GM19395 (cell line): Measurements from ENCODE around the gene ERVV-1.
"Not testable (repeated sequence)": the region's sequence is repeated elsewhere in the genome, so short reads cannot be mapped to it uniquely, and the experiment has no call there.

Experiments
- ATAC-seq: cut with Tn5 transposase; IDR thresholded peaks from one replicate; pipeline ENCODE4 v1.9.1; 2021; ENCODE audit warnings: mild to moderate bottlenecking, moderate library complexity; ENCODE audit not compliant: unreplicated experiment

ERVV-1 gene

GRCh38 chr19:53013621-53014020 is at the start of gene ERVV-1:
TSS of gene ERVV-1 (plus strand) at chr19:53013921. CDS start at chr19:53014091, 170 bp downstream.
- no peak for ATAC-seq

DNA sequence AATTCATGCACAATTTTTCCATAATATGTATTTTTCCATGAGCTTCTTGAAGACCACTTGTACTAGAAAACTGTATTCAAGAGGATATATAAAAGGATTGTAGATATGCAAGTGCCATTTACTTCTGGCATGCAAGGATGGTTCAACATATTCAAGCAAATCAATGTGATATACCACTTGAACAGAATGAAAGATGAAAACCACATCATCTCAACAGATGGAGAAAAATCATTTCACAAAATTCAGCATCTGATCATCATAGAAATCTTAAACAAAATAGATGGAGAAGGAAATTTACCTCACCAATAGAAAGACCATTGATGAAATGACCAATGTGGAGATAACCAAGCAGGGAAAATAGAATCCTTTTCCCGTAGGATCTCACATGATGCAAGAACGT is 45.9 kb upstream of the ERVV-1 start:
- no peak for ATAC-seq

- ATAC-seq: no peak
Observed at GRCh38 chr19:52981329-52981728, 32.4 kb upstream of the ERVV-1 start.

GRCh38 chr19:52983167-52983566 is 30.6 kb upstream of the ERVV-1 start:
- ATAC-seq: not testable (repeated sequence)

GRCh38 chr19:52987221-52987620 is 26.5 kb upstream of the ERVV-1 start:
- no peak for ATAC-seq

- ATAC-seq: no peak
Observed at GRCh38 chr19:52988506-52988905, 25.2 kb upstream of the ERVV-1 start.

DNA sequence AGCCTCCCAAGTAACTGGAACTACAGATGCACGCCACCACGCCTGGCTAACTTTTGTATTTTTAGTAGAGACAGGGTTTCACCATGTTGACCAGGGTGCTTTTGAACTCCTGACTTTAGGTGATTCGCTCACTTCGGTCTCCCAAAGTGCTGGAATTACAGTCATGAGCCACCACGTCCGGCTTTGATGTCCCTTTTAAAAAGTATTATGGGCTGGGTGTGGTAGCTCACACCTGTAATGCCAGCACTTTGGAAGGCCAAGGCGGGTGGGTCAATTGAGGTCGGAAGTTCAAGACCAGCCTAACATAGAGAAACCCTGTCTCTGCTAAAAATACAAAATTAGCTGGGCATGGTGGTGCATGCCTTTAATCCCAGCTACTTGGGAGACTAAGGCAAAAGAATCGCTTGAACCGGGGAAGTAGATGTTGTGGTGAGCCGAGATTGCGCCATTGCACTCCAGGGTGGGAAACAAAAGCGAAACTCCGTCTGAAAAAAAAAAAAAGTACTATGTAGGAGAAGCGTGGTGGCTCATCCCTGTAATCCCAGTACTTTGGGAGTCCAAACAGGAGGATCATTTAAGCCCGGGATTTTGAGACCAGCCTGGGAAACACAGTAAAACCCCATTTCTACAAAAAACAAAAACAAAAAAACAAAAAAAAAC is 22.8 kb upstream of the ERVV-1 start:
- no peak for ATAC-seq

GRCh38 chr19:52991484-52991883 is 22.2 kb upstream of the ERVV-1 start:
- no peak for ATAC-seq

DNA sequence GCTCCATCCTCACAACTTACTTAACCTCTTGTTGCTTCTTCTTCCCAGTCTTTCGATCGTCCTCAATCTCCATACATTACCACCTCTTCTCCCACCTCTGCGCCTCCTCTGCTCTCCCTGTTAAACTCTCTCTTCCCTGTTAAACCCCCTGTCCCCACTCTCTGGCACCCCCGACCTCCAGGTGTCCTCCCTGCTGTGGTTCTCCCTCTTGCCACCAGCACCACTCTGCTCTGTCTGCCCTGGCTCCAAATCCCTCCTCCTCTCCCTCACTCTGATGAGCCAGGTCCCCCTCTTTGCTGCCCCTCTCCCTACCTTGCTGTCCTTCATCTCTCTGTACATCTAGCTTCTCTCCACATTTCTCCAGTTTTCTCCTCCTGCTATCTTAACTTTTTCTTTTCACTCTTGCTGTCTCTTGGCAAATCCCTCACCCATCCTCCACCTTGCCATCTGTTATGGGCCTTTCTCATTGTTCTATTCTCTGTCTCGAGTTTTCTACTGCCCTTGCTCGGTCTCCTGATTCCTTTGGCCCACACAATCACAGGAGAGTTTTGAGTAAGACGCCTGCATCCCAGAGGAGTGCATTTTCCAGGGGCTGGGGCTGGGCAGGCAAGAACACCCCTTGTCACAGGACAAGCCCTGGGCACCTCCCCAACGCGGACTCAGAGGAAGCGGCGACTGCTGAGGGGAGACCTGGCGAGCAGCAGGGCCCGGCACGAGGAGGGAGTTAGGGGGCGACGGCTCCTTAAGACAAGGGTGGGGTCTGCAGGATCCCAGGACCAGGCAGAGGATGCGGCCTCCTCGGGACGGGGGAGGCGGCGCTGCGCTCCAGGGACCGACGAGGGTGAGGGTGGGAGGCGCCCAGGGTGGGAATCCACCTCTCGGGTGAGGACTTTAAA is 21.4 kb upstream of the ERVV-1 start:
- ATAC-seq: no peak

DNA sequence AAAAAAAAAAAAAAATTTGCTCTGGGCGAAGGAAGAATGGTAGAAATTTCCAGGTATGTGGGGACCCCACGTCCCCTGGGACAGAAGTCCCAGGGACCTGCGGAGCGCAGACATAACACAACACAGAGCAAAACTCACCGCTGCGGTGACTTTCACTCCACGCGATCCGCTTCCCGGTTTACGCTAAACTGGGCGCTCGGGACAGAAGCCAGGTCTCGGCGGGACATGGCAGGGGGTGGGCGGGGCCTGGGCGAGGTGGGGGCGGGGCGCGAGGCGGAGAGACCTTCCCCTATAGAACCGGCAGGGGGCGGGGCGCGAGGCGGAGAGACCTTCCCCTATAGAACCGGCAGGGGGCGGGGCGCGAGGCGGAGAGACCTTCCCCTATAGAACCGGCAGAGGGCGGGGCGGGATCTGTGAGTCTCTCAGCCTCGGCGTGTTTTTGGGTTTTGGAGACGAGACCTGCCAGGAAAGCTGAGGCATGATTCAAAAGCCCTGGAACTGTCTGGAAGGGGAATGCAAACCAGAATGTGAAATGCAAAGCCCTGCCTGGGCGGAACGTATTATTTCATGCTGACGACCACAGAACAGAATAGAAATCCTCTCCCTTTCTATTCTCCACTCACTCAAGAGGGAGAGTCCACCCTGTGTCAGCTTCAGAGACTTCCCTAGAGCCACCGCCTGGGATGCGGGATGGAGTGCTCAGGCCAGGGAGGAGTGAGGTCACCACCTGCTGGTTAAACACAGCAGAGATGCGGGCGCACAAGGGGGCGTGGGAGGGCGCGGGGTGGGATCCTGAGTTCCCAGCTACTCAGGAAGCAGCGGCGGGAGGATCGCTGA is 20.2 kb upstream of the ERVV-1 start:
- no peak for ATAC-seq

DNA sequence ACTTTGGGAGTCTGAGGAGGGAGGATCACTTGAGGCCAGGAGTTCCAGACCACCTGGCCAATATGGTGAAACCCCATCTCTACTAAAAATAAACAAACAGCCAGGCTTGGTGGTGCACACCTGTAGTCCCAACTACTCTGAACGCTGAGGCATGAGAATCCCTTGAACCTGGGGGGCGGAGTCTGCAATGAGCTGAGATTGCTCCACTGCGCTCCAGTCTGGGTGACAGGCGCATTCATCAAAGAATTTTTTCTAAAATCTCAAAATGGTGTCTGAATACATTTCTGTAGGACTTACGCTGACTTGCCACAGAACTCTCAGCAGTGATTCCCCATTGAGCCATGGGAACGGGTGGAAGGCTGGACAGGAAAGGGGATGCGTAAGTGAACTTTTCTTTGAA is 18.0 kb upstream of the ERVV-1 start:
- ATAC-seq: no peak

GRCh38 chr19:52997975-52998374 is 15.7 kb upstream of the ERVV-1 start:
- no peak for ATAC-seq

DNA sequence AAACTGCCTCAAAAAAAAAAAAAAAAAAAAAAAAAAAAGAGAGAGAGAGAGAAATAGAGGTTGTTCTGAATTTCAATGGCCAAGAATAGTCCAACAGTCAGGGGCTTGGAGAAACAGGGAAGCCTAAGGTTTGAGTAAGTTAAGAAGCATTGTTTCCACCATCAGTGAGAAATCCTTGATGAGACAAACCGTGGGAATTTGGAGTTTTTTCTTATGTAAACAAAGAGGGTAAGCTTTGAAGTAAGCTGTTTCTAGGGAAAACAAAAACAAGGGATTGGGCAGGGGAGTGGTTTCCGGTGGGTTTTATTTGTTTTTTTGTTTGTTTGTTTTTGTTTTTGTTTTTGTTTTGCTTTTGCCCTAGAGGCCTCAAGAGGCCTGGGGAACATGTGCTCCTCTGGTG is 11.2 kb upstream of the ERVV-1 start:
- no peak for ATAC-seq

DNA sequence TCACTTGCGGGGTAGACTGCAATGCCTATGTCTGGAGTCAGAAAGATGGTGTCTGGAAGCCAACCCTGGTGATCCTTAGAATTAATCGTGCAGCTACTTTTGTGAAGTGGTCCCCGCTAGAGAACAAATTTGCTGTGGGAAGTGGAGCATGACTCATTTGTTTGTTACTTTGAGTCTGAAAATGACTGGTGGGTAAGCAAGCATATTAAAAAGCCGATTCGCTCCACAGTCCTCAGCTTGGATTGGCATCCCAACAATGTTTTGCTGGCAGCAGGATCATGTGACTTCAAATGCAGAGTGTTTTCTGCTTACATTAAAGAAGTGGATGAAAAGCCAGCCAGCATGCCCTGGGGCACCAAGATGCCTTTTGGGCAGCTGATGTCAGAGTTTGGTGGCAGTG is 9.5 kb upstream of the ERVV-1 start:
- no peak for ATAC-seq

DNA sequence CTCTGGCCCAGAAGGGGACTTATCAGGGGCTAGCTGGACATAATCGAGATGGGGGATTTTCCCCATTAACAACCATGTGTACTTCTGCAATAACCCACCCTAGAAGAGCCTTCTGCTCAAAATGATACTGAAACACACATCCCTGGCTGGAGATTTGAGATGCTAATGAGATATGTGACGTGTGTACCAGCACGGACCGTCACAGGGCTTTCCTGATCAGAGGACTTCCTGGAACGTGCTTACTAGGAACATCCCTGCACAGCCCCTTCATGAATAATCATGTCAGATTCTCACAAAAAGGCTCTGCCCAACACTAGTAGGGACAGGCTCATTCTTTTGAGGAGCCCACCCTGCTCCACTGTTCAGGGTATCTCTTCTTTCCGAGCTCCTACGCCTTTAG is 6.5 kb upstream of the ERVV-1 start:
- ATAC-seq: no peak

DNA sequence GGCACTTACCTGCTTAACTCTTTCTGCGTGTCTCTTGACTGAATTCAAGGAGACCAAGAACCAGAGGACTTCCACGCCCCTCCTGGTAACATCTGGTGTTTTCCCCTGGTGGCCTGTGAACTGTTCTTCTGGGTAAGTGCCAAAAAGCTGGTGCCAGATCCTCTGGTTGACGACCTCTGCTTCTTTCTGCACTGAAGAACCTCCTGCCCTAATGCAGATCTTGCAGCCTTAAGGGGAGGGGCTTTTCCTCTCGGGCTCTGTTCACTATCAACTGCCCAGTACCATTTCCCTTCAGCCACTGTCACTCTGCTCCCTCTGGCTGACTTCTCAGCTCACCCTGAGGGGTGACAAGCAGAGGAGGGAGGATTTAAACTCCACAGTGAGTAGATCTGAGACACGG is 6.1 kb upstream of the ERVV-1 start:
- no peak for ATAC-seq

DNA sequence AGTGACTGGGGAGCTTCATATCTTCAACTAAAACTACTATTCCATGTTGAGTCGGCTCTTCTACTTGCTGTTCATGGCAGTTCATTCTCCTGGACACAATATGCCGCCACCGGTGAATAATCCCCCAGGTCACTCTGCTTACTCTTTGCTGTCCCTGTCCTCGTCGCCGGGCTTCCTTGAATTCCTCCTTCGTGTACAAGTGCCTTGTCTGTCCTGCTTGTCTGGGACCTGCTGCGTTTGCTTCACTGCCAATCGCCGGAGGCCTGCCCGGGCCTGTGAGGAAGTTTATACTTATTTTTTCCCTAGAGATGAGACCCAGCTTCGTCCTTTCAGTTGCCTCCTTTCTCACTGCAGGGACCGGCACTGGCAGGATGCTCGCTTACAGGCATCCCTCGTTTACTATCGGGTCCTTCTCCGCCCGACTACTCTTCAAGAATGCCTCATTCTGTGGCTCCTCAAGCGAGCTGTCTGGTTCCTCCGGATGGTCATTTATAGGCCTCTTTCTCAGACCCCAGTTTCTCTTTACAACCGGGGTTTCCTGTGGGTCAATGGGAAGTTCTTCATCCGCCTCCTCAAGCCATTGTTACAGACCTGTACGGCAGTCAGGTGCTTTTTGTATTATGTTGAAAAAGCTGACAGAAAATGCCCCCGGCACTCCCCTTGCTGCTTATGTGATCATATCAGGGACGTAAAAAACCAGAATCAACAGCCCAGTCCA is 5.5 kb upstream of the ERVV-1 start:
- no peak for ATAC-seq

DNA sequence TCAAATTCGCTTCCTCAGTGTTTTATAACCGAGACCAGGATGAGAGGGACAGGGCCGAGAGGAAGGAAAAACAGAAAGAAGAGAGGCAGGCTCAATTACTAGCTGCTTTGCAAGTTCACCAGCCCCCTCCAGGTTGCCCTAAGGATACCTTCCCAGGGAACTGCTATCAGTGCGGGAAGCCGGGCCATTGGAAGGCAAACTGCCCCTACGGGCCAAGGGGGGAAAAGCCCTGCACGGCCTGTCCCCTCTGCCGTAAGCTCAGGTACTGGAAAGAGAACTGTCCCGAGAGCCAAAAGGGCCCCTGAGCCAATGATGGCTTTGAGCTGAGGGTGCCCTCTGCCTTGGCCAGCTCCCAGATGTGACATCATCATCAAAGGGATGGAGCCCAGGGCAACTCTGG is 3.2 kb upstream of the ERVV-1 start:
- ATAC-seq: no peak

GRCh38 chr19:53012006-53012405 is 1.7 kb upstream of the ERVV-1 start:
- ATAC-seq: no peak

DNA sequence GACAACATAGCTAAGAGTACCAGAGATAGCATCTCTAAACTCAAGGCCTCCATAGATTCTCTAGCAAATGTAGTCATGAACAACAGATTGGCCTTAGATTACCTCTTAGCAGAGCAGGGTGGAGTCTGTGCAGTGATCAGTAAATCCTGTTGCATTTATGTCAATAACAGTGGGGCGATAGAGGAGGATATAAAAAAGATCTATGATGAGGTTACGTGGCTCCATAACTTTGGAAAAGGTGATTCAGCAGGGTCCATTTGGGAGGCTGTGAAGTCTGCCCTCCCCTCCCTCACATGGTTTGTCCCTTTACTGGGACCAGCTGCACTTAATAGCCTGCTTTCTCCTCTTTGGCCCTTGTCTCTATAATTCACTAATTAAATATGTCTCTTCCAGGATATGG is 1.4 kb downstream of the ERVV-1 start:
- no peak for ATAC-seq

DNA sequence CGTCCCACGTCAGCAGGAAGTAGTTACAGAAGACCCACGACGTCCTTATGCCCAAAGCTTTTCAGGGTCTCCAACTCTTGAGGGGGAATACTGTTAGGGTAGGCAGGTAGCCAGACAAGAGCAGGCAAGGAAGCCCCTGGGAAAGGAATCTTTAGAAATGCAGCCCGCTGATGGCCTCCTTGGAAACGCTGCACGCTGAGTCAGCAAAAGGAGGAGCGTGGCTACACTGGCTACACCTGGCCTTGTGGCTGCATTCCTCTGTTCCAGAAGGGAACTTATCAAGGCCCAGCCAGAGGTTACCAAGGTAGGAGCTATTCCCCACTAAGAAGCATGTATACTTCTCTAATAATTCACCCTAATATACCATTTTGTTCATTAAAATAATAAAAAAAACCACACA is 2.0 kb downstream of the ERVV-1 start:
- no peak for ATAC-seq
